ENCODE results near the gene RTN4. TPM values are rescaled to one million over a fixed set of nuclear protein-coding genes. Genes with fewer than 3 reads are reported as not detected.

RTN4 gene
- total and polyA plus RNA-seq, 4 donors, result 168 to 311 (median 230) TPM

DNA sequence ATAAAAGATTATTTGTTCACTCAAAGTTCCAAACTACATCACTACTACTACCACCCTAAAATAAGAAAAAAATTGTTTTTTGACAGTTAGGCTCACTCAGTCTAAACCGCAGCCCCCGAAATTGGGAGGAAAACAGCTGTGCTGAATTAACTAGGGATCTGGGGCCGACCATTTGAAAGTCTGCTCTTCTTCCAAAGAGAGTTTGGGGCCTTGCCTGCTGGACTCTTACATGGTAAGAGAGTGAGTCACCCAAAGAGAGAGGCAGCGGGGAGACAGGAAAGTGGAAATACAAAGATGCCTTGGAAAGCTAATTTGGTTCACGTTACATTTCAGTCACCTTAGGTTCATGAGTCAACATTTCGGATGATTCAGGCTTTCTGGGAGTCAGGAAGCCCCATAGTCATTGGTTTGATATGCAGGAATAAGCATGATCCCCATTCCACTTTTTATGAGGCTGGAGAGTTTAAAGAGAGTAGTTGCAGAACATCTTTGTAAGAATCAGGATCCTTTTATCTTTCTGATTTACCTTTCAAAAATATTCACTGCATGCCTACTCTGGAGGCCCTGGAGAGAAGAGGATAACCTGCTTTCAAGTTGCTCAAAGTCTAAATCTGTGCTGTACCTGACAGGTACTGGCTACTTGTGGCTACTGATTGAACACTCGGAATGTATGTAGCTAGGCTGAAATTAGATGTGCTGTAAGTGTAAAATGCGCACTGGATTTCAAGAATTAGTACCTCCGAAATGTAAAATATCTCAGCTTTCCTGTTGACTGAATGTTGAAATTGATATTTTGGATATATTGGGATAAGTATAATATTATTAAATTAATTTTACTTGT lies 995 bp upstream of the RTN4 start:
- H3K27me3 ChIP-seq (ENCODE audit: control insufficient read depth in 3 of 3, insufficient read depth in 3 of 3, low read length in 2 of 3), result no peaks in the 10 kb centered on the region
- peak overlapping the region; percentile 4 for H3K4me3 ChIP-seq
- no peaks in the 10 kb centered on the region for H3K9me3 ChIP-seq (ENCODE audit: control insufficient read depth in 4 of 4, insufficient read depth in 3 of 4, low read length in 3 of 4)
- H3K27ac ChIP-seq (ENCODE audit: low read depth in 1 of 2, low read length in 1 of 2), result peak overlapping the region; percentile 89 to 98
- 22 to 23% methylated on average over 9 of the region's 9 CpGs for WGBS, 2 donors
- H3K36me3 ChIP-seq (ENCODE audit: control insufficient read depth in 4 of 4, insufficient read depth in 4 of 4, low read length in 4 of 4), result no peaks in the 10 kb centered on the region
- peak; percentile 44 to 81 (median 79) for DNase-seq
- H3K9ac ChIP-seq (ENCODE audit: insufficient read depth in 1 of 2, low read length in 2 of 2), result peak overlapping the region; percentile 72 to 95
- TF ChIP-seq, protein P1, sequence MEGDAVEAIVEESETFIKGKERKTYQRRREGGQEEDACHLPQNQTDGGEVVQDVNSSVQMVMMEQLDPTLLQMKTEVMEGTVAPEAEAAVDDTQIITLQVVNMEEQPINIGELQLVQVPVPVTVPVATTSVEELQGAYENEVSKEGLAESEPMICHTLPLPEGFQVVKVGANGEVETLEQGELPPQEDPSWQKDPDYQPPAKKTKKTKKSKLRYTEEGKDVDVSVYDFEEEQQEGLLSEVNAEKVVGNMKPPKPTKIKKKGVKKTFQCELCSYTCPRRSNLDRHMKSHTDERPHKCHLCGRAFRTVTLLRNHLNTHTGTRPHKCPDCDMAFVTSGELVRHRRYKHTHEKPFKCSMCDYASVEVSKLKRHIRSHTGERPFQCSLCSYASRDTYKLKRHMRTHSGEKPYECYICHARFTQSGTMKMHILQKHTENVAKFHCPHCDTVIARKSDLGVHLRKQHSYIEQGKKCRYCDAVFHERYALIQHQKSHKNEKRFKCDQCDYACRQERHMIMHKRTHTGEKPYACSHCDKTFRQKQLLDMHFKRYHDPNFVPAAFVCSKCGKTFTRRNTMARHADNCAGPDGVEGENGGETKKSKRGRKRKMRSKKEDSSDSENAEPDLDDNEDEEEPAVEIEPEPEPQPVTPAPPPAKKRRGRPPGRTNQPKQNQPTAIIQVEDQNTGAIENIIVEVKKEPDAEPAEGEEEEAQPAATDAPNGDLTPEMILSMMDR (IDR thresholded peaks at IDR 0.05; ENCODE audit: control extremely low read depth, extremely low read depth), result no peak
- ATAC-seq (ENCODE audit: insufficient read depth, low FRiP score), result peak; percentile 27
- peaks cover 0 to 32% (median 4%) of the 10 kb centered on the region in 5 donors for H3K4me1 ChIP-seq (ENCODE audit: control insufficient read depth in 5 of 5, insufficient read depth in 5 of 5, low read length in 5 of 5)

DNA sequence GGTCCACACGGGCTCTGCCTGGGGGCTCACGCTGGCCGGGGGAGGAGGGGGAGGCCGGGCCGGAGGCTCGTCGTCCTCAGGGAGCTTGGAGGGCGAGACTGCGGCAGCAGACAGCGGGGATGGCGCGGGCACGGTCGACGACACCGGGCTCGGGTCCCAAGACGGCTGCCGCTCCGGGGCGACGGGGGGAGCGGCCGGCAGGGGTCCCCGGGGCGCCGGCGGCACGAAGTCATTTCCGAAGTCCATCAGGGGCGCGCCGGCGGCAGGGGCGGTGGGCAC lies 491 bp downstream of the RTN4 start:
- DNase-seq, result no peak
- no peaks in the 10 kb centered on the region for H3K9me3 ChIP-seq (ENCODE audit: control insufficient read depth in 4 of 4, insufficient read depth in 3 of 4, low read length in 3 of 4)
- ATAC-seq (ENCODE audit: insufficient read depth, low FRiP score), result no peak
- WGBS, 2 donors, result 0 to 1% methylated on average over 22 to 35 of the region's 35 CpGs
- TF ChIP-seq, protein P1 (IDR thresholded peaks at IDR 0.05; ENCODE audit: control extremely low read depth, extremely low read depth), result no peak
- H3K4me3 ChIP-seq, result peak overlapping the region; percentile 92
- H3K27me3 ChIP-seq (ENCODE audit: control insufficient read depth in 3 of 3, insufficient read depth in 3 of 3, low read length in 2 of 3), result no peaks in the 10 kb centered on the region
- peak overlapping the region; percentile 78 to 97 for H3K9ac ChIP-seq (ENCODE audit: insufficient read depth in 1 of 2, low read length in 2 of 2)
- no peaks in the 10 kb centered on the region for H3K36me3 ChIP-seq (ENCODE audit: control insufficient read depth in 4 of 4, insufficient read depth in 4 of 4, low read length in 4 of 4)
- H3K27ac ChIP-seq (ENCODE audit: low read depth in 1 of 2, low read length in 1 of 2), result peak overlapping the region; percentile 97 to 98
- H3K4me1 ChIP-seq (ENCODE audit: control insufficient read depth in 5 of 5, insufficient read depth in 5 of 5, low read length in 5 of 5), result peaks cover 0 to 44% (median 10%) of the 10 kb centered on the region in 5 donors

DNA sequence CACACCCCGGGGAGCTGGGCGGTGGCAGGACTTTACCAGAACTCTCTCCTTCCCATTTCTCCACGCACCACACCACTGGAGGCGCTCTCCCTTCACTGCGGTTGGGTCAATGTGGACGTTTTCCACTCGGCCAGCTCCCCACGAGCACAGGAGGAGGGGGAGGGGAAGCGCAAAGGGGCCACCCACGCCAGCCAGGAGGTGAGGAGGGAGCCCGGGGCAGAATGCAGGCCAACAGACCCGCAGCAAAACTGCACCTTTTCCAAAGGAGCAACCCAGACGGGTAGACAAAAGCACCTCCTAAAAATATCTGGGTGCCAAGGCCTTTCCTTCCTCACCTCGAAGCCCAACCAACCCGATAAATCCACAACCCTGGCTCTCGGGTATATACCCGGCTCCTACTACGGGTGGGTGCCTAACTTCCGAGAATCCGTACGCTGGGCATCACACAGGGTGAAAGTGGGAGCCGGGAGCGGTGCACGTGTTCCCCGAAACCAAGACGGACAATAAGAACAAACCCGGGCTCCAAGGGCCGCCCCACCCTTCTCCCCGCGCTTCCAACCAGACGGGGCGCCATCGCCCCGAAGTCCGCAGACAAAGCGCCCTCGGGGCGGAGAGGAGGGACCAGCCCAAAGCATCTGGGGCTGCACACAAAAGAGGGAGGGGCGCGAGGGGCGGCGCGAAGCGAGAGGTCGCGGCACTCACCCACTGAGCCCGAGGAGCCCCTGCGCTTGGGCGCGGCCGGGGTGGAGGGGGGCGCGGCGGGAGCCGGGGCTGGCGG lies 1.0 kb downstream of the RTN4 start:
- H3K27ac ChIP-seq (ENCODE audit: low read depth in 1 of 2, low read length in 1 of 2), result peak overlapping the region; percentile 97 to 98
- 0% methylated on average over 46 to 56 of the region's 56 CpGs for WGBS, 2 donors
- no peaks in the 10 kb centered on the region for H3K27me3 ChIP-seq (ENCODE audit: control insufficient read depth in 3 of 3, insufficient read depth in 3 of 3, low read length in 2 of 3)
- H3K9ac ChIP-seq (ENCODE audit: insufficient read depth in 1 of 2, low read length in 2 of 2), result peak overlapping the region; percentile 96 to 97
- H3K9me3 ChIP-seq (ENCODE audit: control insufficient read depth in 4 of 4, insufficient read depth in 3 of 4, low read length in 3 of 4), result no peaks in the 10 kb centered on the region
- H3K36me3 ChIP-seq (ENCODE audit: control insufficient read depth in 4 of 4, insufficient read depth in 4 of 4, low read length in 4 of 4), result no peaks in the 10 kb centered on the region
- peaks cover 0 to 44% (median 10%) of the 10 kb centered on the region in 5 donors for H3K4me1 ChIP-seq (ENCODE audit: control insufficient read depth in 5 of 5, insufficient read depth in 5 of 5, low read length in 5 of 5)
- TF ChIP-seq, protein P1 (IDR thresholded peaks at IDR 0.05; ENCODE audit: control extremely low read depth, extremely low read depth), result peak; percentile 30
- H3K4me3 ChIP-seq, result peak overlapping the region; percentile 92
- DNase-seq (peak; percentile 89 to 94 (median 94)), ATAC-seq (ENCODE audit: insufficient read depth, low FRiP score) (peak; percentile 39)

Data from lung (tissue), 12 donors.